Ovary (tissue), 9 donors: ENCODE measurements around the gene ATAD5. TPM values are rescaled to one million over a fixed set of nuclear protein-coding genes. Genes with fewer than 3 reads are reported as not detected.
"Not testable (repeated sequence)": the region's sequence is repeated elsewhere in the genome, so short reads cannot be mapped to it uniquely, and the experiment has no call there.

Source experiments
- DNase-seq, 5 donors: peaks; one replicate each; pipeline ENCODE4 v3.0.0-alpha.2; 2019 to 2020
- H3K27ac ChIP-seq, 2 donors: fragments of 200-600 bp; one replicate each; pipeline versions ENCODE4 v1.5.1 to v1.8.0; 2019 to 2022
- H3K27me3 ChIP-seq: fragments of 200-600 bp; one replicate; pipeline ENCODE4 v1.8.0; 2022
- H3K36me3 ChIP-seq: fragments of 200-600 bp; sonication (generic); one replicate; pipeline ENCODE4 v1.5.1; 2019
- H3K4me1 ChIP-seq: one replicate; pipeline ENCODE4 v1.8.1; 2013; ENCODE audit warnings: mild to moderate bottlenecking, moderate library complexity; ENCODE audit not compliant: insufficient read depth
- H3K4me3 ChIP-seq: fragments of 200-600 bp; sonication (generic); one replicate; pipeline ENCODE4 v1.5.1; 2017
- H3K9me3 ChIP-seq, 2 donors: fragments of 200-600 bp in 1 of 2; sonication (generic) in 1 of 2; one replicate each; pipeline versions ENCODE4 v1.5.1 to v1.8.1; 2013 to 2019; ENCODE audit warnings: mild to moderate bottlenecking in 1 of 2, moderate library complexity in 1 of 2
- CTCF ChIP-seq, 3 donors: fragments of 450-650 bp in 2 of 3; fragments of 200-600 bp in 1 of 3; IDR thresholded peaks; one replicate each; pipeline versions ENCODE4 v1.5.1 to v1.8.0; 2016 to 2022; ENCODE audit warnings: antibody characterized with exemption in 3 of 3, mild to moderate bottlenecking in 1 of 3
- EP300 ChIP-seq: sonication (generic); formaldehyde crosslinking; IDR thresholded peaks from one replicate; pipeline ENCODE4 v1.6.1; 2017; ENCODE audit warnings: antibody characterized with exemption
- POLR2A ChIP-seq: fragments of 450-650 bp; IDR thresholded peaks from one replicate; pipeline ENCODE4 v1.6.1; 2017; ENCODE audit warnings: antibody characterized with exemption, mild to moderate bottlenecking, moderate library complexity
- WGBS, 3 donors: extraction: QIAGEN DNeasy Blood & Tissue Kit in 1 of 3; methylation state at CpG; one replicate each; pipeline versions ENCODE4 v1.1.5 to v1.1.7; 2013 to 2017; 5-methylcytosine and 5-hydroxymethylcytosine counted together
- intact Hi-C, 4 donors: fragments of 100-400 bp; cut with DNase I; formaldehyde crosslinking; loops; one replicate each; pipeline versions ENCODE4 v1.11.0 to v1.15.1; 2022 to 2023
- polyA plus RNA-seq, 2 donors: library from polyadenylated mRNA; stranded (reverse); fragments of 200-250 nt in 1 of 2; fragments of 350-450 nt in 1 of 2; fragmentation: Illumina TruSeq in 1 of 2; extraction: RNeasy Lipid Tissue Mini Kit (QIAGEN cat#74804) in 1 of 2; gene quantifications; one replicate each; pipeline ENCODE4 v1.2.3, GENCODE V29; 2013 to 2014
- total RNA-seq, 7 donors: library from RNA; depleted of rRNA in 2 of 7; stranded (reverse); fragments of >200 nt in 2 of 7; fragmentation: NEBNext Ultra II Directional in 3 of 7; extraction: Animal tissue kit (Norgen Biotek cat#: 25700) in 3 of 7; gene quantifications; one replicate each; pipeline versions ENCODE4 v1.1.0 to v1.2.4, GENCODE V29; 2016 to 2023
- donor health status: DM: no; HTN: no; CAD: no; lungs with moderate emphysema.
- donor health status: DM: no; HTN: no; CAD: no.
- donor health status: Bipolar disorder and iron deficiency.
- donor health status: DM: yes; HTN: yes; CAD: no.
- donor health status: DM: no; HTN: no; CAD: no.
- donor health status: DM: yes; HTN: yes; CAD: no.

The ATAD5 gene
- total and polyA plus RNA-seq, 9 donors, result 0.62 to 2.5 (median 1.5) TPM

GRCh38 chr17:30805944-30806456, 25.8 kb upstream of the ATAD5 start:
- H3K27ac ChIP-seq, result no peak overlapping the region

GRCh38 chr17:30807896-30808295, 23.9 kb upstream of the ATAD5 start:
- DNase-seq, result no peak
- H3K4me1 ChIP-seq, result no peaks in the 10 kb centered on the region
- intact Hi-C loops, result no loop called here
- H3K9me3 ChIP-seq, result no peaks in the 10 kb centered on the region
- WGBS, 3 donors, result 77 to 88% (median 80%) methylated on average over 1 of the region's 1 CpG
- H3K27me3 ChIP-seq, result no peaks in the 10 kb centered on the region
- H3K27ac ChIP-seq, result no peak overlapping the region
- H3K4me3 ChIP-seq, result no peak overlapping the region
- TF ChIP-seq EP300, result no peak
- no peak for TF ChIP-seq CTCF (IDR thresholded peaks at IDR 0.05)
- TF ChIP-seq POLR2A, result no peak
- H3K36me3 ChIP-seq, result no peaks in the 10 kb centered on the region

More at GRCh38 chr17:30805944-30806456, 25.8 kb upstream of the ATAD5 start:
- no peak for TF ChIP-seq POLR2A
- intact Hi-C loops, result no loop called here
- no peak for DNase-seq
- no peaks in the 10 kb centered on the region for H3K27me3 ChIP-seq
- 82 to 89% (median 88%) methylated on average over 2 of the region's 2 CpGs for WGBS, 3 donors
- no peaks in the 10 kb centered on the region for H3K9me3 ChIP-seq
- no peaks in the 10 kb centered on the region for H3K4me1 ChIP-seq
- no peaks in the 10 kb centered on the region for H3K36me3 ChIP-seq
- H3K4me3 ChIP-seq, result no peak overlapping the region

- H3K4me3 ChIP-seq, result no peak overlapping the region
- intact Hi-C loops, result no loop called here
- DNase-seq, result peak in 1 of 5 donors; percentile 3
- no peaks in the 10 kb centered on the region for H3K4me1 ChIP-seq
- H3K27me3 ChIP-seq, result no peaks in the 10 kb centered on the region
- H3K36me3 ChIP-seq, result no peaks in the 10 kb centered on the region
- WGBS, 3 donors, result 78 to 81% (median 80%) methylated on average over 9 of the region's 9 CpGs
- H3K27ac ChIP-seq, result no peak overlapping the region
- no peaks in the 10 kb centered on the region for H3K9me3 ChIP-seq
- no peak for TF ChIP-seq CTCF (IDR thresholded peaks at IDR 0.05)
- TF ChIP-seq EP300, result no peak
- TF ChIP-seq POLR2A, result no peak
Measured at GRCh38 chr17:30808785-30809286, 22.9 kb upstream of the ATAD5 start.

GRCh38 chr17:30809867-30810266, 21.9 kb upstream of the ATAD5 start:
- DNase-seq, result peak in 1 of 5 donors; percentile 3
- intact Hi-C loops, result no loop called here
- Histone ChIP-seq H3K4me1 (no peaks in the 10 kb centered on the region), H3K36me3 (no peaks in the 10 kb centered on the region), H3K27ac (no peak overlapping the region), H3K27me3 (no peaks in the 10 kb centered on the region), H3K4me3 (no peak overlapping the region), H3K9me3 (no peaks in the 10 kb centered on the region)
- no peak for TF ChIP-seq CTCF (IDR thresholded peaks at IDR 0.05)
- 94 to 99% (median 97%) methylated on average over 6 of the region's 6 CpGs for WGBS, 3 donors

- Histone ChIP-seq H3K9me3 (no peaks in the 10 kb centered on the region), H3K4me1 (no peaks in the 10 kb centered on the region), H3K27ac (no peak overlapping the region), H3K4me3 (no peak overlapping the region), H3K36me3 (no peaks in the 10 kb centered on the region), H3K27me3 (no peaks in the 10 kb centered on the region)
- TF ChIP-seq EP300 (no peak), POLR2A (no peak), CTCF (IDR thresholded peaks at IDR 0.05) (no peak)
- WGBS, 3 donors, result 64 to 71% (median 66%) methylated on average over 5 of the region's 5 CpGs
- no peak for DNase-seq
- intact Hi-C loops, result no loop called here
Measured at GRCh38 chr17:30812218-30813177, 19.3 kb upstream of the ATAD5 start.

- H3K9me3 ChIP-seq, H3K36me3 ChIP-seq, H3K4me3 ChIP-seq, DNase-seq, H3K27ac ChIP-seq, intact Hi-C loops, H3K27me3 ChIP-seq, H3K4me1 ChIP-seq: not testable (repeated sequence)
- whole genome bisulfite sequencing, 3 donors, result 90 to 96% (median 91%) methylated on average over 12 of the region's 12 CpGs
Measured at GRCh38 chr17:30814236-30814635, 17.5 kb upstream of the ATAD5 start.

- H3K4me3 ChIP-seq, H3K27ac ChIP-seq, H3K27me3 ChIP-seq, H3K36me3 ChIP-seq, intact Hi-C loops, H3K4me1 ChIP-seq, DNase-seq, H3K9me3 ChIP-seq: not testable (repeated sequence)
- WGBS, 3 donors, result 94 to 96% (median 95%) methylated on average over 9 of the region's 9 CpGs
Measured at GRCh38 chr17:30814860-30815259, 16.9 kb upstream of the ATAD5 start.
